Gastrocnemius medialis (tissue), 4 donors: ENCODE measurements around the gene SFR1. TPM values are rescaled to one million over a fixed set of nuclear protein-coding genes. Genes with fewer than 3 reads are reported as not detected.

Experiments used
- total RNA-seq, 4 donors: library from RNA; depleted of rRNA; stranded (reverse); fragments of >200 nt; gene quantifications; one replicate each; pipeline versions ENCODE4 v1.1.0 to v1.2.3, GENCODE V29; 2016

Gene SFR1
- total RNA-seq, 4 donors from 2014 or later, result 2.4 to 7.7 (median 4.7) TPM

Other genes with a start within 250 kb of the SFR1 start
- 10 to 100 TPM; 15.1 to 24.7 (median 20.5) TPM for gene STN1, start 204.0 kb upstream of the SFR1 start, total RNA-seq
- gene SLK, start 155.0 kb upstream of the SFR1 start, total RNA-seq, result 10 to 100 TPM; 43.3 to 53.3 (median 49.8) TPM
- under 1 TPM in 1 of 4 donors, not detected in 3; 0.63 TPM for gene COL17A1, start 36.3 kb upstream of the SFR1 start, total RNA-seq
- not detected for gene CFAP43, start 110.2 kb downstream of the SFR1 start, total RNA-seq
- gene GSTO1, start 132.7 kb downstream of the SFR1 start, total RNA-seq, result 100 to 1,000 TPM in 2 of 4 donors, 10 to 100 TPM in 2; 39.6 to 284 (median 74.2) TPM
- 1 to 10 TPM in 2 of 4 donors, under 1 TPM in 1, not detected in 1; 0.71 to 2.3 (median 1.4) TPM for gene GSTO2, start 147.0 kb downstream of the SFR1 start, total RNA-seq
- gene ITPRIP, start 216.3 kb downstream of the SFR1 start, total RNA-seq, result 10 to 100 TPM in 1 of 4 donors, 1 to 10 TPM in 3; 5.0 to 19.9 (median 7.9) TPM
- gene CFAP58, start 231.7 kb downstream of the SFR1 start, total RNA-seq, result under 1 TPM in 3 of 4 donors, not detected in 1; 0.13 to 0.36 (median 0.27) TPM